HepG2 (cell line): Measurements from ENCODE around the gene FBXO10. TPM values are rescaled to one million over a fixed set of nuclear protein-coding genes. Genes with fewer than 3 reads are reported as not detected.

Experiments used
- ATAC-seq: fragments of 200-7000 bp; cut with Tn5 transposase; 3 replicates; pipeline ENCODE4 v1.9.1; 2020; ENCODE audit warnings: mild to moderate bottlenecking, moderate library complexity
- BruUV-seq: library from RNA; stranded (reverse); fragments of 400-500 nt; replicated peaks from 2 replicates; lab custom pipeline; 2021; lab: Mats Ljungman, UMichigan
- CTCF ChIA-PET: fragments of 300-600 bp; formaldehyde crosslinking; extraction: SDS; loops from one replicate; lab custom pipeline; 2021; ENCODE audit warnings: low total read pairs, inconsistent platforms, low intra/inter-chr PET ratio; lab: Yijun Ruan, JAX
- POLR2A ChIA-PET: fragments of 350-600 bp; sonication (Branson Sonifier 250); formaldehyde crosslinking; loops from one replicate; lab custom pipeline; 2020; ENCODE audit warnings: antibody characterized with exemption, inconsistent platforms; lab: Yijun Ruan, JAX
- DNase-seq: peaks from one replicate; pipeline ENCODE4 v3.0.0-alpha.2; 2015; ENCODE audit warnings: low spot score
- FAIRE-seq: peaks from 3 replicates; lab custom pipeline; 2011; peaks lifted over from hg19 to GRCh38; lab: Jason Lieb, UNC
- H2AFZ ChIP-seq: one replicate; pipeline ENCODE4 v1.6.1; 2011; ENCODE audit warnings: low read length, inconsistent platforms
- H3K27ac ChIP-seq: fragments of 300-600 bp; 3 replicates; pipeline ENCODE4 v1.8.0; 2011; ENCODE audit warnings: mixed run types, mild to moderate bottlenecking, mixed read lengths, low read length, inconsistent platforms; ENCODE audit not compliant: insufficient read depth; ENCODE audit errors: extremely low read length
- H3K27me3 ChIP-seq, 2 experiments: fragments of 200-600 bp in 1 of 2; 2 replicates in 1 of 2; 3 replicates in 1 of 2; pipeline versions ENCODE4 v1.6.0 to v1.8.0; 2011; ENCODE audit warnings: low read length in 2 of 2, mild to moderate bottlenecking in 2 of 2, moderate library complexity in 2 of 2, inconsistent platforms in 1 of 2; ENCODE audit not compliant: insufficient read depth in 2 of 2, control insufficient read depth in 1 of 2
- H3K36me3 ChIP-seq, 2 experiments: fragments of 200-600 bp in 1 of 2; replicated peaks in 1 of 2; 2 replicates in 1 of 2; 3 replicates in 1 of 2; pipeline versions ENCODE4 v1.5.1 to v1.8.0; 2011; ENCODE audit warnings: low read length in 2 of 2, inconsistent platforms in 1 of 2; ENCODE audit not compliant: insufficient read depth in 2 of 2, control insufficient read depth in 1 of 2
- H3K4me1 ChIP-seq: 2 replicates; pipeline ENCODE4 v1.5.1; 2012; ENCODE audit warnings: low read length, inconsistent platforms; ENCODE audit not compliant: insufficient read depth
- H3K4me2 ChIP-seq: 2 replicates; pipeline ENCODE4 v1.6.0; 2011; ENCODE audit warnings: low read depth, low read length, inconsistent platforms
- H3K4me3 ChIP-seq, 3 experiments: fragments of 200-600 bp in 1 of 3; sonication (generic), shearing (Covaris generic) in 1 of 3; replicated peaks in 1 of 3; 2 replicates each; pipeline ENCODE4 v1.5.1; 2011 to 2016; ENCODE audit warnings: low read length in 3 of 3, inconsistent platforms in 2 of 3, low read depth in 2 of 3, mild to moderate bottlenecking in 2 of 3, control low read depth in 1 of 3, mixed read lengths in 1 of 3; ENCODE audit not compliant: insufficient read depth in 1 of 3
- H3K79me2 ChIP-seq: one replicate; pipeline ENCODE4 v1.6.1; 2011; ENCODE audit warnings: low read length, inconsistent platforms; ENCODE audit not compliant: insufficient read depth
- H3K9ac ChIP-seq: 2 replicates; pipeline ENCODE4 v1.6.0; 2011; ENCODE audit warnings: mild to moderate bottlenecking, low read depth, low read length, inconsistent platforms; ENCODE audit not compliant: insufficient read depth
- H3K9me3 ChIP-seq: 2 replicates; pipeline ENCODE4 v1.5.1; 2012; ENCODE audit warnings: mild to moderate bottlenecking, low read length
- H4K20me1 ChIP-seq: 2 replicates; pipeline ENCODE4 v1.6.0; 2011; ENCODE audit warnings: inconsistent platforms, mild to moderate bottlenecking, low read length, moderate library complexity; ENCODE audit not compliant: insufficient read depth
- FOXK2 ChIP-seq: fragments of 450-650 bp; IDR thresholded peaks from 2 replicates; pipeline ENCODE4 v1.6.1; 2016
- HDAC2 ChIP-seq: sonication (generic); formaldehyde crosslinking; IDR thresholded peaks from 2 replicates; pipeline ENCODE4 v1.4.0; 2020; ENCODE audit warnings: missing genetic modification reagents
- HHEX ChIP-seq: IDR thresholded peaks from 2 replicates; pipeline ENCODE4 v1.6.1; 2016; ENCODE audit warnings: control low read depth
- PRPF4 ChIP-seq: fragments of 200-400 bp; formaldehyde crosslinking; IDR thresholded peaks from 2 replicates; pipeline ENCODE4 v1.6.1; 2016; ENCODE audit warnings: low read length, low read depth; ENCODE audit not compliant: poor library complexity, severe bottlenecking
- SP140L ChIP-seq: sonication (generic); formaldehyde crosslinking; IDR thresholded peaks from 2 replicates; pipeline ENCODE4 v1.4.0; 2020; ENCODE audit warnings: missing genetic modification reagents, borderline replicate concordance
- ZNF543 ChIP-seq: sonication (generic); formaldehyde crosslinking; IDR thresholded peaks from 2 replicates; pipeline ENCODE4 v1.4.0; 2020; ENCODE audit warnings: mild to moderate bottlenecking, missing genetic modification reagents
- ZNF557 ChIP-seq: sonication (generic); formaldehyde crosslinking; IDR thresholded peaks from 2 replicates; pipeline ENCODE4 v1.4.0; 2020; ENCODE audit warnings: missing genetic modification reagents
- WGBS: methylation state at CpG from one replicate; pipeline ENCODE4 v1.1.6; 2017; ENCODE audit warnings: low lambda C conversion rate; 5-methylcytosine and 5-hydroxymethylcytosine counted together
- in situ Hi-C: cut with HindIII; loops from 2 replicates; pipeline ENCODE4 v1.10.0; 2017; ENCODE audit warnings: low pct_unique_long_range_greater_than_20kb; ENCODE audit not compliant: extremely low pct_ligation_motif_present
- intact Hi-C: fragments of 100-400 bp; cut with micrococcal nuclease; formaldehyde crosslinking; loops from one replicate; pipeline ENCODE4 v1.10.0; 2022; ENCODE audit not compliant: unreplicated experiment
- polyA plus RNA-seq, 8 experiments: library from polyadenylated mRNA; depleted of rRNA in 3 of 8; stranded (reverse) in 7 of 8; unstranded in 1 of 8; fragments of >200 nt; fragmentation: Illumina TruSeq in 4 of 8; extraction: Trizol in 4 of 8; gene quantifications; 2 replicates each; pipeline versions ENCODE4 v1.2.1 to v1.2.3, GENCODE V29; 2011 to 2016; ENCODE audit warnings: low read depth in 4 of 8, missing spikeins in 1 of 8, mixed read lengths in 1 of 8; ENCODE audit not compliant: insufficient read depth in 1 of 8
- total RNA-seq, 5 experiments: library from RNA; depleted of rRNA; stranded (reverse); fragments of >200 nt; fragmentation: Illumina TruSeq; extraction: Trizol; gene quantifications; 2 replicates each; pipeline ENCODE4 v1.2.3, GENCODE V29; 2016; ENCODE audit warnings: low read depth in 1 of 5
- TF ChIP-seq, protein P1 (sequence below): sonication (generic); formaldehyde crosslinking; IDR thresholded peaks from 2 replicates; pipeline ENCODE4 v1.4.0; 2020; ENCODE audit warnings: missing genetic modification reagents, mild to moderate bottlenecking, borderline replicate concordance

FBXO10 gene
- total and polyA plus RNA-seq, 2 of the 13 experiments (the other 11 are each of a cell fraction or from before 2014, with no cell fraction given) = 3.1 to 5.1 TPM

- peaks cover 17% of the 10 kb centered on the region for H3K4me1 ChIP-seq
- BruUV-seq = no TSS peak
- no peak overlapping the region for H3K4me2 ChIP-seq
- POLR2A ChIA-PET = interaction anchor here (0.7 to 1.4 kb wide), 2 partner anchors 10 to 97 kb away, joined by 3 to 4 read pairs; partner anchors contain the start of genes POLR1E and TOMM5
- CTCF ChIA-PET = no interaction called here
- ATAC-seq (no peak), FAIRE-seq (no peak), DNase-seq (no peak)
- H3K9me3 ChIP-seq = no peaks in the 10 kb centered on the region
- H3K4me3 ChIP-seq = no peak overlapping the region
- no peaks in the 10 kb centered on the region for H4K20me1 ChIP-seq
- no peaks in the 10 kb centered on the region for H3K79me2 ChIP-seq
- H3K27ac ChIP-seq = no peak overlapping the region
- intact Hi-C loops = no loop called here
- H2AFZ ChIP-seq = no peak overlapping the region
- TF ChIP-seq, protein P1, sequence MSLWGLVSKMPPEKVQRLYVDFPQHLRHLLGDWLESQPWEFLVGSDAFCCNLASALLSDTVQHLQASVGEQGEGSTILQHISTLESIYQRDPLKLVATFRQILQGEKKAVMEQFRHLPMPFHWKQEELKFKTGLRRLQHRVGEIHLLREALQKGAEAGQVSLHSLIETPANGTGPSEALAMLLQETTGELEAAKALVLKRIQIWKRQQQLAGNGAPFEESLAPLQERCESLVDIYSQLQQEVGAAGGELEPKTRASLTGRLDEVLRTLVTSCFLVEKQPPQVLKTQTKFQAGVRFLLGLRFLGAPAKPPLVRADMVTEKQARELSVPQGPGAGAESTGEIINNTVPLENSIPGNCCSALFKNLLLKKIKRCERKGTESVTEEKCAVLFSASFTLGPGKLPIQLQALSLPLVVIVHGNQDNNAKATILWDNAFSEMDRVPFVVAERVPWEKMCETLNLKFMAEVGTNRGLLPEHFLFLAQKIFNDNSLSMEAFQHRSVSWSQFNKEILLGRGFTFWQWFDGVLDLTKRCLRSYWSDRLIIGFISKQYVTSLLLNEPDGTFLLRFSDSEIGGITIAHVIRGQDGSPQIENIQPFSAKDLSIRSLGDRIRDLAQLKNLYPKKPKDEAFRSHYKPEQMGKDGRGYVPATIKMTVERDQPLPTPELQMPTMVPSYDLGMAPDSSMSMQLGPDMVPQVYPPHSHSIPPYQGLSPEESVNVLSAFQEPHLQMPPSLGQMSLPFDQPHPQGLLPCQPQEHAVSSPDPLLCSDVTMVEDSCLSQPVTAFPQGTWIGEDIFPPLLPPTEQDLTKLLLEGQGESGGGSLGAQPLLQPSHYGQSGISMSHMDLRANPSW (CRISPR knock-in tag) = no peak
- TF ChIP-seq SP140L (CRISPR knock-in tag) = no peak
- no peak for TF ChIP-seq HDAC2
- no peak for TF ChIP-seq FOXK2
- TF ChIP-seq, all 625 proteins: peak for 0
- Histone ChIP-seq H3K27me3 (no peaks in the 10 kb centered on the region), H3K36me3 (peaks cover 27 to 84% of the 10 kb centered on the region in 2 experiments), H3K9ac (no peak overlapping the region)
- in situ Hi-C loops = loop anchor here (25.0 kb wide), 3 partner anchors 242 to 867 kb away; partner anchors contain the start of gene SLC25A51
- WGBS = 97% methylated on average over 5 of the region's 5 CpGs
Measured at GRCh38 chr9:37495571-37495970, 80.6 kb downstream of the FBXO10 start.

GRCh38 chr9:37491939-37492338, 84.2 kb downstream of the FBXO10 start:
- no peaks in the 10 kb centered on the region for H3K27me3 ChIP-seq
- H3K79me2 ChIP-seq = peaks cover 9% of the 10 kb centered on the region
- H3K4me1 ChIP-seq = peaks cover 28% of the 10 kb centered on the region
- no peak overlapping the region for H3K4me3 ChIP-seq
- intact Hi-C loops (no loop called here), in situ Hi-C loops (loop anchor here (25.0 kb wide), 3 partner anchors 245 to 870 kb away; partner anchors contain the start of gene SLC25A51)
- peaks cover 22 to 74% of the 10 kb centered on the region in 2 experiments for H3K36me3 ChIP-seq
- no peak overlapping the region for H3K27ac ChIP-seq
- ATAC-seq (no peak), FAIRE-seq (no peak), DNase-seq (no peak)
- no peaks in the 10 kb centered on the region for H4K20me1 ChIP-seq
- ChIA-PET POLR2A (no interaction called here), CTCF (no interaction called here)
- no peak overlapping the region for H3K9ac ChIP-seq
- BruUV-seq = no TSS peak
- H3K9me3 ChIP-seq = no peaks in the 10 kb centered on the region
- whole genome bisulfite sequencing = 76% methylated on average over 1 of the region's 1 CpG
- H3K4me2 ChIP-seq = no peak overlapping the region
- H2AFZ ChIP-seq = no peak overlapping the region
- TF ChIP-seq PRPF4 (no peak), ZNF543 (CRISPR knock-in tag) (no peak), HHEX (CRISPR knock-in tag) (no peak), ZNF557 (CRISPR knock-in tag) (no peak)
